ENCODE data around the gene CYTH4.

DNA sequence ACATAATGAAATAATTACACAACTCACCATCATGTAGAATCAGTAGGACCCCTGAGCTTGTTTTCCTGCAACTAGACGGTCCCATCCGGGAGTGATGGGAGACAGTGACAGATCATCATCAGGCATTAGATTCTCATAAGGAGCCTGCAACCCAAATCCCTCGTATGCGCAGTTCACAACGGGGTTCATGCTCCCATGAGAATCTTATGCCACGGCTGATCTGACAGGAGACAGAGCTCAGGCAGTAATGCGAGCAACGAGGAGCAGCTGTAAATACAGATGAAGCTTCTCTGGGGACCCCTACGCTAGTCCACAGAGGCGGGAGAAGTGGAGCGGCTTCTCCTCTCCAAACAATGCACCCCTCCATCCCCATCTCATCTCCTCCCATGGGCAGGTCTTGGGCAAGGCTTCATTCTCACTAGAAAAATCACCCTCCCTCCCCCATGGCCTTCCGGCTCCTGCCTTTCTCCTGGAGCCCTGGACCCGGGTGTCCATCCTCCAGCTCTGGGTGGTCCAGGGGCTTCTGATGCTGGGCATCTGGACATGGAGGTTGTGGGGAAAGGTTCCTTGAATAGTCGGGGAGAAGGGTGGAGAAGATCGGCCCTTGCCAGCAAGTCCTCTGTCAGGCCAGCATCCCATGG lies 22.0 kb upstream of the CYTH4 start:
- TF ChIP-seq, protein P1, sequence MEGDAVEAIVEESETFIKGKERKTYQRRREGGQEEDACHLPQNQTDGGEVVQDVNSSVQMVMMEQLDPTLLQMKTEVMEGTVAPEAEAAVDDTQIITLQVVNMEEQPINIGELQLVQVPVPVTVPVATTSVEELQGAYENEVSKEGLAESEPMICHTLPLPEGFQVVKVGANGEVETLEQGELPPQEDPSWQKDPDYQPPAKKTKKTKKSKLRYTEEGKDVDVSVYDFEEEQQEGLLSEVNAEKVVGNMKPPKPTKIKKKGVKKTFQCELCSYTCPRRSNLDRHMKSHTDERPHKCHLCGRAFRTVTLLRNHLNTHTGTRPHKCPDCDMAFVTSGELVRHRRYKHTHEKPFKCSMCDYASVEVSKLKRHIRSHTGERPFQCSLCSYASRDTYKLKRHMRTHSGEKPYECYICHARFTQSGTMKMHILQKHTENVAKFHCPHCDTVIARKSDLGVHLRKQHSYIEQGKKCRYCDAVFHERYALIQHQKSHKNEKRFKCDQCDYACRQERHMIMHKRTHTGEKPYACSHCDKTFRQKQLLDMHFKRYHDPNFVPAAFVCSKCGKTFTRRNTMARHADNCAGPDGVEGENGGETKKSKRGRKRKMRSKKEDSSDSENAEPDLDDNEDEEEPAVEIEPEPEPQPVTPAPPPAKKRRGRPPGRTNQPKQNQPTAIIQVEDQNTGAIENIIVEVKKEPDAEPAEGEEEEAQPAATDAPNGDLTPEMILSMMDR (IDR thresholded peaks at IDR 0.05): no peak
- TF ChIP-seq POLR2A (IDR thresholded peaks at IDR 0.05): no peak

Measured in ovary (tissue), 3 donors.